G401.6 (cell line): ENCODE results near the gene FBRSL1.
"Not testable (repeated sequence)": the region's sequence is repeated elsewhere in the genome, so short reads cannot be mapped to it uniquely, and the experiment has no call there.

Source experiments
- FAIRE-seq: peaks from 2 replicates; lab custom pipeline; 2012; peaks lifted over from hg19 to GRCh38; lab: Jason Lieb, UNC

The FBRSL1 gene

DNA sequence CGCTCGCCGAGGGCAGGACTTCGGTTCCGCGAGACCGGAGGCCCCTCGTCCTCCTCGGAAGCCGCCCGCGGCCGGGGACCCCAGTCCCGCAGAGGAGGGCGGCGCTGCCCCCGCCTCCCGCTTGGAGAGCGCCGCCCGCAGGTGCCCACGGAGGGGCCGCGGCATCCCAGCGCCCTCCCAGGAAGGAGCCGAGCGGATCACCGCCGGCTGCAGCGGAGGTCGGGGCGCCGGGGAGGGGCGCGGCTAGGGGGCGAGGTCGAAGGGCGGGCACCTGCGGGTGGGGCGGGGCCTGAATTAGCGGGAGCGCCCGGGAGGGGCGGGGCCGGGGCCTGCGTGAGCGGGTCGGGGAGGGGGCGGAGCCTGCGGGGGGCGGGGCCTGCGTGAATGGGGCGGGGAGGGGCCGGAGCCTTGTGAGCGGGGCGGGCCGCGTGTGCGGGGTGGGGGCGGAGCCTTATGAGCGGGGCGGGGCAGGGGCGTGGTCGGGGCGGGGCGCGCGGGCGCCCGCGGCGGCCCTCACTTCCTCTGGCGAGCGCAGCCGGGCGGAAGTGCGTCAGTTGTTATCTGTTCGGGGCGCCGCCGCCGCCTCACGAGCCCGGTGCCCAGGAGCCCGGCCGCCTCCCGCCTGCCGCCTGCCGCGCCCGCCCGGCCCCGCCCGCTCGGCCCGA, at the start of gene FBRSL1:
TSS of gene FBRSL1 (plus strand) at position 550 of the 665 bp plus-strand sequence.
- FAIRE-seq = no peak

DNA sequence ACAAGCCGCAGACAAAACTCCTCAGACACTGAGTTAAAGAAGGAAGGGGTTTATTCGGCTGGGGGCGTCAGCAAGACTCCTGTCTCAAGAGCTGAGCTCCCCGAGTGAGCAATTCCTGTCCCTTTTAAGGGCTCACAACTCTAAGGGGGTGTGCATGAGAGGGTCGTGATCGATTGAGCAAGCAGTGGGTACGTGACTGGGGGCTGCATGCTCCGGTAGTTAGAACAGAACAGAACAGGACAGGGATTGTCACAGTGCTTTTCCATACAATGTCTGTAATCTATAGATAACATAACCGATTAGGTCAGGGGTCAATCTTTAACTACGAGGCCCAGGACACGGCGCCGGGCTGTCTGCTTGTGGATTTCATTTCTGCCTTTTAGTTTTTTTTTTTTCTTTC, 49.5 kb upstream of the FBRSL1 start:
- FAIRE-seq = not testable (repeated sequence)

DNA sequence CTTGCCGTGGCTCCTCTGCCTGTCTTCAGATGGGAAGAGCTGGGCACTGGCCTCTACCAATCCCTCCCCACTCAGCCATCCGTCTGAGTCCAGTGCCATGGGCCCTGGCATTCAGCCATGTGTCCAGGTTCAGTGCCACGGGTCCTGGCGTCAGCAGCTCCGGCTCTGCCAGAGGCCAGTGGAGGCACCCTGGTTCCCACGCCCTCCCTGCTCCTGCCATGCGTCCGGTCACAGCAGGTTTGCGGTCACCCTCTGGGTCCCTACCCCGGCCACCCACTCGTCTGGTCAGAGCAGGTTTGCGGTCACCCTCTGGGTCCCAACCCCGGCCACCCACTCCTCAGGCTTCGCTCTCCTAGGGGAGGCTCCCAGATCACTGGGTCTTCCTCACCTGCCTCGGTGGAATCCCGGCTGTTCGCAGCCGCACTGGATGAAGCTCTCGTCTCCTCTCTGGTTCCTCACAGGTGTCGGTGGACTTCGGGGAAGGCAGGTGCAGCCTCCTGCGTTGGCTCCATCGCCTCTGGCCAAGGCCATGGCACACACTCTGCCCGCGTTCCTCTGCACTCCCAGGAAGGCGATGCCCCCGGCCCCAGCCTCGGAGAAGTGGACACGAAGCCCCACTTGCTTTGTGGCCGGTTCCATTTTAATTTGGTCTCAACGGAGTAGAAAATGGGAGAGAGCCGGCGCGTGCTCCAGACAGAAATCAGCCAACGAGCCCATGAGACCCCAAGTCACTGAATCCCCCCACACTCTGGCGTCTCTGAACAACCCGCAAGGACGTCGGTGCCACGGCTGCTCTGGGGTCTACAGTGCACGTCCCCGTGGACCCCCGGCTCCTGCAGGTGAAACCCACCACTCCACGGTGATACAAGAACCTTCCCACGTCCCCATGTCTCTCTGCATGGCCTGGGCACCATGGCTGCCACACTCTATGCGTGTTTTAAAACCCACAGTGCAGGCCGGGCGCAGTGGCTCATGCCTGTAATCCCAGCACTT, 47.8 kb upstream of the FBRSL1 start:
- no peak for FAIRE-seq

DNA sequence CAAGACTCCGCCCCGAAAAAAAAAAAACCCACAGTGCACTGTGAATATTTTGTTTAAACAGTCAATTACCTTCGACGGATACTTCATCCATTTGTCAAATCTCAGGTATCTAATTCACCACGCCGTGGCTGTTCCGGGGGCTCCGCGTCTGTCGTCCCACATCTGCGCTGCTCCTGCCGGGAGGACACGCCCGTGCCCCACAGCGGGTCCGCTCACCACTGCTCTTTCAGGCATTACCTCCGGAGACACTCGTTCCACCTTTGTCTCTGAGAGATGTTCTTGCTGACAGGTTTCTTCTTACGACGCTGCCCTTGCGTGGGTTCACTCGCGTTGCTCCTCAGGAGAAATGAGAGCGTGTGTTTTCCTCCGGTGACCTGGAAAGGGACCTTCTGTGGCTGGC, 46.9 kb upstream of the FBRSL1 start:
- no peak for FAIRE-seq

DNA sequence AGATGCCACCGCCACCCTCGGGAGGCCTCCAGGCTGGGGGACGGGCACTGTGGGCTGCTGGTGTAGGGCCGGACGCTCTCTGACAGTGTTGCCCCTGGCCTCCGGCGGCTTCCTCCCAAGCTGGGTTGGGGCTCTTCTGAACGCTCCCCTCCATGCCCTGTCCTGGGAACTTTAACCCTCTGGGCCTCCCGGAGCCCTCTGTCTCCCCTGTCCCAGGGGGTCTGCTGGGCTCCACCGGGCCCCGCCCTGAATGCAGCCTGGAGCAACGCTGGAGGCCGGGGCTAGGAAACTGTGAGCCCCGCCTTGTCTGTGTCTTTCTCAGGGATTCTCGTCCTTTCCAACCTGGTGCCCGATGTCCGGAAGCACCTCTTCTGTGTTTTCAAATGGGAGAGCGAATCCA, 45.7 kb upstream of the FBRSL1 start:
- FAIRE-seq = no peak

DNA sequence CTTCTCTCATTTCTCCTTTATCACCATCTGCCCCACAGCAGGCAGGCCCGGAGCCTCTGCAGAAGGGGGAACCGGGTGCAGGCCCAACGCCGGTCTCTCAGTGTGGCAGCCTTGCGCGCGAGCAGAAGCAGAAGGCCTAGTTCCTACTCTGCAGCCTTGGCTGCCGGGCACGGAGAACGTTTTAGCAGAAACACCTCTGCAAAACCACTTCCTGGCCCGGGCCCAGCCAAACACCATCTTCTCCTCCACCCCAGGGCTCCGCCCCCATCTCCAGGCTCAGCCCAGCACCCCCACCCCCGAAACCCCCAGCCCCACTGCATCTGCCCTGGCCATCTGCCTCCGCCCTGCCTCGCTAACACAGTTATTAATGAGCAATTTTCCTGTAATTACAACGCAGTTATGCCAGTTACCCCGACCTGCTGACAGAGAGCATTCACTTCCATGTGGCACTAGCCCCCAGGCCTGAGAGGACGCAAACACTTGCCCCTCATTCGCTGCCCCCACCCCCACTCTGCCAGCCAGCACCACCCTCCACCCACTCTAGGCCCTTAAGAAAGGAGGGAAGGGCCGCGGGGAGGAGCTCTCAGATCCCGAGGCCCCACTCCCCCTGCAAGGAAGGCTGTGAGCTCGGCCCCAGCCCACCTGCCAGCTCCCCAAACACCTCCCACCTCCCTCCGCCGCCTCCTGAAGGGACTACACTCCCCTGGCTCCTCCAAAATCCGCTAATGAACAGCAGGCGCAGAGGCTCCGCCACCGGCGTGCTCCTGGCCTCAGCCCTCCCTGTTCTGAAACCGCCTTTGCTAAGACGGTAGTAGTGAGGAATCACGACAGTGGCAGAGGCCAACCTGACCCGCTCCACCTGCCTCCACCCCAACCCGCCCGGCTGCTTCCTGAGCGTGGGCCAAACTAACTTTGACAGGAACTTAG, 44.7 kb upstream of the FBRSL1 start:
- FAIRE-seq = no peak

DNA sequence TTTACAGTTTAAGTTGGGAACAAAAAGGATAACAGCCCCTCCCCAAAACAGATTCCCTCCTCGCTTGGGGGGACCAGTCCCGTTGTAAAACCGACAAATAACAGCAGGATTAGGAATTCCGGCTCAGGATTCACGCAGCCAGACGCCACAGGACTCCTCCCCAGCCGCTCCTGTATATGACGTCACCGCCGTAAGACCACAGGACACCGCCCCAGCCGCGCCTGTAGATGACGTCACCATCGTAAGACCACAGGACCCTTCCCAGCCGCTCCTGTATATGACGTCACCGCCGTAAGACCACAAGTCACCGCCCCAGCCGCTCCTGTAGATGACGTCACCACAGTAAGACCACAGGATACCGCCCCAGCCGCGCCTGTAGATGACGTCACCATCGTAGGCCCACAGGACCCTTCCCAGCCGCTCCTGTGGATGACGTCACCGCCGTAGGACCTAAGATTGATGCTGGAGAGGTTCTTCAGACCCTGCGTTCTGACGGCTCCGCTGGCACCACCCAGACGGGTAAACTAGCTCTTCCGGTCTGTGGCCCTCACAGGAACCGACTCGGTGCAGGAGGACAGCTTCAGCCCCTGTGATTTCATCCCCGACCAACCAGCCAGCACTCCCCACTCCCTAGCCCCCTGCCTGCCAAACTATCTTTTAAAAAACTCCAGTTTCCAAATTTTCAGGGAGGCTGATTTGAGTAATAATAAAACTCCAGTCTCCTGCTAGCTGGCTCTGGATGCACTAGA, 43.9 kb upstream of the FBRSL1 start:
- no peak for FAIRE-seq

DNA sequence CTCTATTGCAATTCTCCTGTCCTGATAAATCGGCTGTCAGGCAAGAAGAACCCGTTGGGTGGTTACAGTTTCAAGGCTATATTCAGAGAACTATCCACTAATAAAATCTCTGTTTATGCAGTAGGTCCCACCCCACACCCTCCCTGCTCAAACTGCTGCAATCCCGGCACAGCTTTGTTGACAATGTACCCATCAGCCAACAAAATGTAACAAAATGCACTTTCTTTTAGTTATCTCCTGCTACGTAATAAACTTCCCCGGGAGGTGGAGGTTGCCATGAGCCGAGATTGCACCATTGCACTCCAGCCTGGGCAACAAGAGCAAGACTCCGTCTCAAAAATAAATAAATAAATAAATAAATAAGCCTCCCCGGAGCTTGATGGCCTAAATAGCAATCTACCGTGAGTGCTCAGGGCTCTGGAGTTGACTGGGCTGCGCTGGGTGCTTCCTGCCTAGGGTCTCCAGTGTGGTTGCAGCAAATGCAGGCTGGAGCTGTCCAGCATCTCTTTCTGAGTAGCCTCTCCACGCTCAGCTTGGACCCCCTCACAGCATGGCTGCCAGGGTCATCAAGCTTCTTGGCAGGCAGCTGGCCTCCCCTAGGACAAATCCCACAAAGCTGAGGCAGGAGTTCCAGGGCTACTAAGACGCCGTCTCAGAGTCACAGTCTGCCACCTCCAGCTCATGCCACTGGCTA, 43.2 kb upstream of the FBRSL1 start:
- FAIRE-seq = no peak

DNA sequence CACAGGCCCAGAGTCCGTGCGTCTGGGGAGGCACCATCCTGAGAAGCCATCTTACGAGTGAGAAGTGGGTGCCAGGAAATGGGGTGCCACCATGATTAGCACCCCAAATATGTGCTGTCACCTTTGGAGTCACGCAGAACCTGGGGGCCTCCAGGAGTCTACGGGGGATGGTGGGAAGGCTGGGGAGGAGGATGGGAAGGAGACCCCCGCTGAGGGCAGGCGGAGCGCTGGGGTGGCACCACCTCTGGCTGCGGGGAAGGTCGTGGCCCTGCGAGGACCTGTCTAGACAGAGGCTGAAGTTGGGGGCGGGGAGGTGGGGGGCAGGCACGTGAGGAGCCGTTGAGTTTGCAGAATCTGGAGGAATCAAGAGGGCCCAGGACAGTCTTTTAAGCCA, 42.6 kb upstream of the FBRSL1 start:
- no peak for FAIRE-seq

DNA sequence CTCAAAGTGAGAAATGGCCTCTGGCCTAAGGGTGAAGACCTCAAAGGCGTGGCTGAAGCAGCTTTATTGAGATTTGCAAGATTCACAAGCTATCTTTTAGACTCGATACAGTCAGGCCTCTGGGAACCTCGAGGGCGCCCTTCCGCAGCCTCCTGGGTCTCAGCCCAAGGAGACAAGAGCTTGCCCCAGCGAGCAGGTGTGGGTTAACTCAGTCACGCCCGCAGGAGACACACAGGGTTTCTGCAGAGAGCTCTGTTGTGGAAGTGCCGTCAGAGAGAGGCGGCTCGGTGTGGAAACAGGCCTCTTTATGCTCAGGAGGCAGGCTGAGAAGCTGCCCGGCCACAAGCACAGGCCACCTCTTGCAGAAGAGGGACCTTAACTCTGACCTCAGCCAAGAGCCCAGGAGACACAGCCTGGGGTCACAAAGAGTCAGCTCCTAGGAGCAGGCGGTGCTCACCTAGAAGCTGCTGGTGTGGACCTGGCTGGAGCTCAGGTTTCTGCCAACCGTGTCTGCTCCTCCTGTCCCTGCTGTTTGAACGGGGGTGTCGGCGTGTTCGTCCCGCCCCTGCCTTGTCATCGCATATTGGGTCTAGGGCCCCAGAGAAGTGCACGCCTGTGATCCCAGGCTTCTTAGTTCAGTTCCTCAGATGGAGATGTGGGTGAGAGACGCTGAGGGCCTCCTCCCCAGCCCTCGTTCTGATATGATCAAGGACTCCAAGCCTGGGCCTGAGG, 42.1 kb upstream of the FBRSL1 start:
- no peak for FAIRE-seq

DNA sequence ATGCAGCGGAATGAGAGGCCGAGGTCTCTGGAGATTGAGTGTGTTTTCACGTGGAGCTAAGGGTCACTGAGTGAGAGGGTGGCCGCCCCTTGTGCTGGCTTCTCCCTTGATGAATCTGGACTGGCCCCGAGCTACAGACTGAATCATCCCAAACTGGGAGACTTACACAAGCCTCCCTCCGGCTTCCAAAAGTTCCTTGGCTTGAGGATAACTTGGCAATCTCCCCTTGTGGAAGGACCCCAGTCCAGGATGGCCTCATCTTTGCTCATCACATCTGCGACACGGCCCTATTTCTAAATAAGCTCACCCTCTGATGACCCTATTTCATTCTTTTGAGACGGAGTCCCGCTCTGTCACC, 41.5 kb upstream of the FBRSL1 start:
- FAIRE-seq = no peak

DNA sequence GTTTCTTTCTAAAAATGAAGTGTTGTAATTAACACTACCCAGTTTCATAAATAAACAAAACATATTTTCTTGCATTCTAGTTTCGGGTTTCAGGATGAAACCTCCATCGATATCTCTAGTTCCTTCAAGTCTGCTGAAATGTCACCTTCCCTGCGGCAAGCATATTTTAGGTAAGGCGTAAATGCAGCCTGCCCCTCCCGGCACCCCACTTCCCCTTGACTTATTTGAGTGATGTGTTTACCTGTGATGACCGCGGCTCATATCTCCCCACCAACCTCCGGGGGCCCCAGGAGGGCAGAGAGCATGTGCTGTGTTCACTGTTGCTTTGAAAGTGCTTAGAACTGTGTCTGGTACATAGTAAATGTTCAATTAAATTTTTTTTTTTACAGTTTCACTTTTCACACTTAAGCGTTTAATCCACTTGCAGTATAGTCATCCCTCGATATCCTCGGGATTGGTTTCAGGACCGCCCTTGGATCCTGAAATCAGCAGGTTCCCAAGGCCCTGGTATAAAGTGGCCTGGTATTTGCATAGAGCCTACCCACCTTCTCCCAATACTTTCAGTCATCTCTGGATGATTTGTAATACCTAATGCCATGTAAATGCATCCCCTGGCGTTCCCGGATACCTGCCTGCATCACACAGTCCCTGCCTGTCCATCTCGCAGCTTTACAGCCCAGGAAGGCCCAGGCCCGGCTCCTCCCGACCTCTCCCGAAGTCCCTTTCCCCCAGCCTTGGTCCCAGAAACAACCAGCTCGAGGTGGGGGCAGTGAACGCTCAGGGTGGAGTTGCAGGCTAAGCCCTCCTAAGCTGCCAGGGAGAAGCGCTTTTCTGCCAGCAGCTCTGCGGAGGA, 40.2 kb upstream of the FBRSL1 start:
- FAIRE-seq = no peak

DNA sequence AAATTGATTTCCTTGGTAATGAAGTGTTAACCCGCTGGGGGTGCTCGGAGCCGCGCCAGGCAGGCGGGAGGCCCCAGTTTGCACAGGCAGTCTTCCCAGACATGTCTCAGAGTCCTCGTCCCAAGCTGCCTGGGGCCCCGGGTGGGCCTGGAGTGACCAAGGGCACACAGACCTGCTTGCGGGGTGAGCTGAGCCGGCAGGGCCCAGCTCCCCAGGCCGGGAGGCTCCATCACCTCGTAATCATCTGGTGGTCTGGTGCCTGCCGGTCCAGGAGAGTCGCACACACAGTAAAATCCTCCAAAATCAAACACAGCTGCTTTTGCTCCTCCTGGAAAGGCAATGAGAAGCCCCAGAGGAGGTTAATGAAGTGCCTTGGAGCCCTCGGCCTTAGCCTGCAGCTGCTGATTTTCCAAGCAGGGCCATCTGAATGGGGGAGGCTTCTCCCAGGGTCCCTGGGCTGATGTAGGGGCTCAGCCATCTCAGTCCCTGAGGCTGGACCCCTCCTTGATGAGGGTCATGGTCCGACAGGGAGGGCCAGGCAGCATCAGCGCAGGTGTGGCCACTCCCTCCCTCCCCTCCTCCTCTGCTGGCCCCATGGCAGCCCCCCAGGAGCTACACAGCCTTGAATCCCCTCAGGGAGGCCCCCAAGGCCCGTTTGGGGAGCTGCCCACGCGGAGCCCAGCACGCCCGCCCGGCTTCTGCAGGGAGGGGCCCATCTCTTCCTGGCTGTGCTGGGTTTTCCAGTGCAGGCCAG, 39.4 kb upstream of the FBRSL1 start:
- no peak for FAIRE-seq

DNA sequence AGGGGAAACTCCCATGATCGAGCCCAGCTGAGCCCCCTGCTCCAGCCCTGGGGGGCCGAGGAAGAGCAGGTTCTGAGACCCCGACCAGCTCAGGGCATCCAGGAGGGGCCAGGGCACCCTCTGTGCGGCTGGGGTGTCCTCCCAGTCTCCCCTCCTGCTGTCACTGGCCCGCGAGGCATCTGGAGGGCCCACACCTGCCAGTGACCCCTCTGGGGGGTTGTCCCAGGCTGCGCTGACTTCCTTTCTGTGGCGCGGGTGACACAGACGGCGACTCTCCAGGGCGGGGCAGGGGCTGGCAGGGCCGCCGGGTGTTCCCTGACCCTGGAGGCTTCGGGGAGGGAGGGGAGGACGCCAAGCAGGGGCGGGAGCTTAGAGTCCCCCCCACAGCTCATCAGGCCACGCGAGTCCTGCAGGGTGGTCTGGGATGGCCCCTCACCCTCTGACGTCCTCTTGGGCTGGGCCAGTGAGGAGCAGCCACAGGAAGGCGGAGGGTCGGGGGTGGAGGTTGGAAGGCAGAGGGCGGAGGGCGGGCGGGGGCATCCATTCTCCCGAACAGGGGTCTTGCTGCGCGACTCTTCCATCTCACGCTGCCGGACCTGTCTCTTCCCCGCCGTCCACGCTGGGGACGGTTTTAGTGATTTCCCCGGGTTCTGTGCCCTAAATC, 38.6 kb upstream of the FBRSL1 start:
- FAIRE-seq = no peak

DNA sequence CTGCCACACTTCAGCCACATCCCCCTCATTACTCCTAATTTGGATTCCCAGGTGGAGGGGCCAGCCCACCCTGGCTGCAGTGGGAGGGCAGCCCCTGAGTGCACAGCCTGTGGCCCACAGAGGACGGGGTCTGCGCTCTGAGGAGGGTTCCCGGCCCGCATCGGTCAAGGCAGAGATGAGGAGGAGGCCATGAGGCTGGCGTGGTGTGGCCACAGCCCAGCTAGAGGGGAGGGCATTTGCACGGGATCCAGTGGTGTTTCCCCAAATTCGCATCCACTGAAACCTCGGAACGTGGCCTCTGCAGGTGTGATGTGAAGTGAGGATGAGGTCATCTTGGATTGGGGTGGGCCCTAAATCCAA, 38.1 kb upstream of the FBRSL1 start:
- FAIRE-seq = no peak

DNA sequence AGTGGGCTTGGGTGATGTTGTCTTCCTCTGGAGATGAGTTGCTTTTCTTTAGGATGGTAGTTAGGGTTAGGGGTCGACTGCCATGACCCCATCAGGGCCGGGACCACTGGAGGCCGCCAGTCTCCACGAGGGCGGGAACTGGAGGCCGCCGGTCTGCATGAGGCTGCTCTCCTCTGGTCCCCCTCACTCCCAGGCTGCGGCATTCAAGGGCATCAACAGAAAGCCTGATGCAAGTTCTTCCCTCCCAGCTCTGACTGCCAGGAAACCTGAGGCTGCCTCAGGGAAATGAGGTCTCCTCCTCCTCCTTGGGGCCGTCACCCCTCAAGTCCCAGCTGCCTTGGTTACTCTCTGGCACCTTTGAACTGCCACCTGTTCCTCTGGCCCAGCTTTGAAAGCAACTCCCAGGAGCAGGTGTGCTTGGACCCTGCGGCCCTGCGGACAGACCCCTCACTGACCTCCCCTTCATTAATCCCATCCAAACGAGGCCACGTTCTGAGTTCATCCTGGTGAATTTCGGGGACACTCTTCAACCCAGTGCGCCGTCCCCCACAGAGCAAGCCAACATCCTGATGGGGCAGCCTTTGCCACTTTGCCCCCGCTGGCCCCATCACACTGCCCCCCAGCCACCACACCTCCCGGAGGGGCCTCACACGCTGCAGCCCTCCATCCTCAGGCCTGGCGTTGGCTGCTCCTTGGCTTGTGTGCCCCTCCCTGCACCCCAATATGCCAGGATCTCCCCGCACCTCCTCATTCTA, 37.2 kb upstream of the FBRSL1 start:
- FAIRE-seq = no peak

DNA sequence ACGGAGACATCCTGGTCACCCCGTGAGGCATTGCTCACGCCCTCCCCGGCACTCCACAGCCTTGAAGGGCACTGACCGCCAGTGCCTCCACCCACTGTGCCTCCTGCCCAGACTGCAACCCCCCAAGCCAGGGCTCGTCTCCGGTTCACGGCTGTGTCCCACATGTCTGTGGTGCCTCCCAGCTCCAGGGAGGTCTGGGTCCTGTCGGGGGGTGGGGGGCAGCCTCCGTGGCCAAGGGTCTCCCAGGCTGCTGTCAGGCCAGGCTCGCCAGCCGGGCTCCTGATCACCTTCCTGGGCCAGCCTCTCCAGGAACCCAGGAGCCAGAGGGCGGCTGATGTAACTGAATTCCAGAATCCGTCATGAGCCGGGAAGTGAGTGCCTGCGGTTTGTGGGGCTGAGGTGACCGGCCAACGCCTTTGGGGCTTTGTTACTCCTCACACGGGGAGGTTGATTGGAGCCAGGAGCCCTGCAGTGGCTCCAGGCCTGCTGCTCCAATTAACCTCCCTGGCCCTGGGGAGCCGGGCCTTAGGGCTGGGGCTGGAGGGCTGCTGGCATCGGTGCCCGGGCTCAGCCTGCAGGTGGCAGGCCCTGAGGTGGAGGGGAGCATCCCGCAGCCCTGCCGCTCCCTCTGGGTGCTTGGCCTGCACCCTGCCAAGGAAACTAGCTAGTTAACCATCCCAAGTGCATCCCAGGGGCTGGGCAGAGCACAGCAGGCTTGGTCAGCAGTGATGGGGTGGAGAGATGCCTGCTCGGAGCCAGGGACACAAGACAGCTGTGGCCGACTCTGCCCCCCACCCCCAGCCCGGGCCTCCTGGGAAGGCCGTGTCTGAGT, 36.4 kb upstream of the FBRSL1 start:
- FAIRE-seq = no peak
